Mucosa of descending colon (tissue), 3 donors: ENCODE measurements around the gene STX18. TPM values are rescaled to one million over a fixed set of nuclear protein-coding genes. Genes with fewer than 3 reads are reported as not detected.
"Not testable (repeated sequence)": the region's sequence is repeated elsewhere in the genome, so short reads cannot be mapped to it uniquely, and the experiment has no call there.

Source experiments
- ATAC-seq: fragments of 200-7000 bp; cut with Tn5 transposase; one replicate; pipeline ENCODE4 v1.9.1; 2020; ENCODE audit warnings: mild to moderate bottlenecking, moderate library complexity
- DNase-seq, 3 donors: peaks; one replicate each; pipeline ENCODE4 v3.0.0-alpha.2; 2020
- H3K36me3 ChIP-seq: fragments of 200-600 bp; one replicate; pipeline ENCODE4 v1.8.0; 2021; ENCODE audit warnings: low read depth, mild to moderate bottlenecking
- H3K4me1 ChIP-seq: fragments of 200-600 bp; one replicate; pipeline ENCODE4 v1.8.0; 2021; ENCODE audit warnings: low read depth, mild to moderate bottlenecking
- H3K4me3 ChIP-seq: fragments of 200-600 bp; one replicate; pipeline ENCODE4 v1.8.0; 2021; ENCODE audit warnings: mild to moderate bottlenecking
- H3K9me3 ChIP-seq: fragments of 200-600 bp; one replicate; pipeline ENCODE4 v1.8.0; 2021; ENCODE audit warnings: mild to moderate bottlenecking
- CTCF ChIP-seq: fragments of 200-600 bp; IDR thresholded peaks from one replicate; pipeline ENCODE4 v1.8.0; 2022; ENCODE audit warnings: antibody characterized with exemption, mild to moderate bottlenecking
- intact Hi-C, 2 donors: fragments of 100-400 bp; cut with DNase I in 1 of 2; cut with micrococcal nuclease in 1 of 2; formaldehyde crosslinking; loops; one replicate each; pipeline versions ENCODE4 v1.11.0 to v1.11.1; 2022; cut with DNase I, micrococcal nuclease
- total RNA-seq, 3 donors: library from RNA; stranded (reverse); fragmentation: NEBNext Ultra II Directional in 2 of 3; extraction: Animal tissue kit (Norgen Biotek cat#: 25700) in 2 of 3; gene quantifications; one replicate each; pipeline versions ENCODE4 v1.2.1 to v1.2.4, GENCODE V29; 2021 to 2023
- donor health status: DM: no; HTN: no; CAD: no; lungs with moderate emphysema.
- donor health status: DM: no; HTN: no; CAD: no.
- donor health status: DM: no; HTN: yes; CAD: no.

The STX18 gene
- total RNA-seq, 3 donors from 2014 or later = 33.1 to 43.3 (median 36.3) TPM

- intact Hi-C loops = no loop called here
- H3K4me3 ChIP-seq = no peak overlapping the region
- ATAC-seq (no peak), DNase-seq (no peak)
- no peaks in the 10 kb centered on the region for H3K9me3 ChIP-seq
- no peaks in the 10 kb centered on the region for H3K4me1 ChIP-seq
- TF ChIP-seq CTCF = no peak
- H3K36me3 ChIP-seq = no peaks in the 10 kb centered on the region
These were observed 116.2 kb downstream of the STX18 start for GRCh38 chr4:4425696-4426095.

GRCh38 chr4:4425119-4425690, 116.6 kb downstream of the STX18 start:
- ATAC-seq = no peak
- DNase-seq = no peak
- Histone ChIP-seq H3K4me3 (no peak overlapping the region), H3K36me3 (no peaks in the 10 kb centered on the region), H3K9me3 (no peaks in the 10 kb centered on the region), H3K4me1 (no peaks in the 10 kb centered on the region)
- intact Hi-C loops = no loop called here
- no peak for TF ChIP-seq CTCF

GRCh38 chr4:4424499-4425115, 117.2 kb downstream of the STX18 start:
- Histone ChIP-seq H3K4me1 (no peaks in the 10 kb centered on the region), H3K36me3 (no peaks in the 10 kb centered on the region), H3K4me3 (no peak overlapping the region), H3K9me3 (no peaks in the 10 kb centered on the region)
- TF ChIP-seq CTCF = no peak
- no peak for DNase-seq
- intact Hi-C loops = no loop called here
- no peak for ATAC-seq

- no peaks in the 10 kb centered on the region for H3K9me3 ChIP-seq
- no peak overlapping the region for H3K4me3 ChIP-seq
- intact Hi-C loops = no loop called here
- ATAC-seq (no peak), DNase-seq (no peak)
- no peak for TF ChIP-seq CTCF
- no peaks in the 10 kb centered on the region for H3K36me3 ChIP-seq
- H3K4me1 ChIP-seq = no peaks in the 10 kb centered on the region
These were observed 117.9 kb downstream of the STX18 start for GRCh38 chr4:4423706-4424498.

- TF ChIP-seq CTCF = no peak
- Histone ChIP-seq H3K4me1 (no peaks in the 10 kb centered on the region), H3K4me3 (no peak overlapping the region), H3K9me3 (no peaks in the 10 kb centered on the region), H3K36me3 (no peaks in the 10 kb centered on the region)
- ATAC-seq = no peak
- intact Hi-C loops = no loop called here
- DNase-seq = no peak
These were observed 118.9 kb downstream of the STX18 start for GRCh38 chr4:4422856-4423499.

- H3K36me3 ChIP-seq, H3K9me3 ChIP-seq, H3K4me3 ChIP-seq, DNase-seq, ATAC-seq, H3K4me1 ChIP-seq, intact Hi-C loops: not testable (repeated sequence)
These were observed 119.7 kb downstream of the STX18 start for GRCh38 chr4:4422117-4422516.
